NCI-H2196 (cell line): ENCODE data around the gene RAI14.

ENCODE experiments used
- DNase-seq: peaks from one replicate; lab custom pipeline; 2025; ENCODE audit not compliant: unreplicated experiment; lab: John Stamatoyannopoulos, UW

The RAI14 gene

DNA sequence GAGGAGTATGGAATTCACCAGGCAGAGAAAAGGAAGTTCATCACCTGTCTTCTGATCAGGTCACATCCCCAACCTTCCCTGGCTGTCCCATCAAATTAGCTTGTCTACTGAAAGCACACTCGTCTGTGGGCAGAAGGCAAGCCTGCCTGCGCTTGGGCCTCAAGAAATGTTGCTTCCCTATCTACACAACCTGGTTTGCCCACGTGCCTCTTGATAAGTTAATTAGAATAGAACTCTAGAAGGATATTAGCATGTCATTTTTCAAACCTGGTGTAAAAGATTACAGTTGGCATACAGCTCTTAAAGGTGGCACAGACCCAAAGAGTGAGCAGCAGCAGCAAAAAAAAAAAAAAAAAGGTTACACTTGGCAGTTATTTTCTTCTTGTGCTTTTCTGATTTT lies 188.0 kb downstream of the RAI14 start:
- DNase-seq, result peak; percentile 28

DNA sequence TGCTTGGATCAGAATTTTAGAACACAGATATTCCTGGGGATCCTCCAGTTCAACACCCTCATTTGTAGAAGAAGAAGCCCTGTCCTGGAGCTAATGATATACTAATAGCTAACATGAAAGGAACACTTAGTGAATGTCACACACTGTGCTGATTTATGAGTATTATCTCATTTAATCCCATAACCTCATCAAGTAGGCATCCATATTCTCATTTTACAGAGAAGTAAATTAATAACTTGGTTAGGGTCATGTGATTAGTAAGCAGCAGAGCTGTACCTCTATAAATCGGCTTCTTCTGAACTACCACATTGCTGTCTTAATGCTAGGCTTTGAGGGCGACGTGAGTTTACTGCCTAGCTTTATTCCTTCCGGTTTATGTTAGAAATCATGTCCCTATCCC lies 188.9 kb downstream of the RAI14 start:
- no peak for DNase-seq

DNA sequence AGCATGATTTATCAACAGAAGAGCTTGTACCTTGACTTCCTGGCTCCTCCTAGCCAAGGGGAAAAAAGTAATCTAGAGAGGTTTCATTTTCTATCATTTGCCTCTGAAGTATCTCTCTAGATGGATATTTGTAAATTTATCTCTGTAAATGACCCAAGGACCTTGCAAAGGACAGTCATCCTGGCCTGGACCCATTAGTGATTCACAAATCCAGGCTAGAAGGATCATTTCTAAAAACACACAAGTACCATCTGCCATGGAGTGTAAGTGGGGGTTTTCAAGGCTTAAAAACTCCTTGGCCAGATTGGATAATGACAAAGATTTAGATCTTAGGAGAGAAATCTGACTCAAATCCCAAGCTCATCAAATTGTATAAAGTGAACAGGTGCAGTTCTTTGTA lies 190.9 kb downstream of the RAI14 start:
- no peak for DNase-seq

- DNase-seq, result no peak
Measured at GRCh38 chr5:34847552-34847951, 191.4 kb downstream of the RAI14 start.

DNA sequence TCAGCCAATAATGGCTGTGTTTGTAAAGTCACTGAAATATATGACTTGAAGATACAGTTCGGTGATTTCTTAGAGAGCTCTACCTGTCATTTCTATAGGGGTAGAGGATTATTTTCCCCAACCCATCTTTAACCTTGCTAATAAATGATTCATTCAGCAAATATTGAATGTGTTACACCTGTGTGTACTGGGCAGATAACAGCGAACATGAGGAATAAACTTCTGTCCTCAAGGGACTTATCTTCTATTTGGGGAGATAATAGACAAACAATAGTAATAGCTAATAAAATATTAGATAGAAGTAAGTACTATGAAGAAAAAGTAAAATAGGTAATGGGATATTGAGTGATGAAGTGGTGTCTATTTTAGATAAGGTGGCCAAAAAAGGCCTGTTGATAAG lies 192.1 kb downstream of the RAI14 start:
- no peak for DNase-seq

- DNase-seq, result no peak
Measured at GRCh38 chr5:34849253-34849652, 193.1 kb downstream of the RAI14 start.

- peak; percentile 80 for DNase-seq
Measured at GRCh38 chr5:34854459-34855174, 198.5 kb downstream of the RAI14 start.

- no peak for DNase-seq
Measured at GRCh38 chr5:34857161-34857560, 201.0 kb downstream of the RAI14 start.

DNA sequence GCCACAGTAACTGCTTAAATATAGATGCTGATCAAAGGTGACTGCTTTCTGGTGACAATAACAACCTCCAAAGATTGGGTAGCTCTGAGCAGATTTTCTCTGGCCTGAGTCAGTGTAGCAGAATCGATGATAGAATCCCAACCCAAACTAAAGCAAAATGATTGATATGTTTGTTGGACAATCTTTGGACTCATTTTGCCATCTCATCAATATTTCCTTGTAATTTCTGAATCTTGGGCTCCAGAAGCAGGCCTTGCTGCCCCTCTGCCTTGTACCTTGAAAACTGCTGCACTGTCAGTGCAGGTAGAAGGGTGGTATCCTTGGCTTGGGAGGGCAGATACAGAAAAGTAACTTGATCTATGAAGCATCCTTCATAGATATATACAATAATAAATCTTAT lies 201.8 kb downstream of the RAI14 start:
- no peak for DNase-seq

GRCh38 chr5:34858790-34859189 lies 202.7 kb downstream of the RAI14 start:
- DNase-seq, result no peak

GRCh38 chr5:34859253-34859652 lies 203.1 kb downstream of the RAI14 start:
- no peak for DNase-seq

DNA sequence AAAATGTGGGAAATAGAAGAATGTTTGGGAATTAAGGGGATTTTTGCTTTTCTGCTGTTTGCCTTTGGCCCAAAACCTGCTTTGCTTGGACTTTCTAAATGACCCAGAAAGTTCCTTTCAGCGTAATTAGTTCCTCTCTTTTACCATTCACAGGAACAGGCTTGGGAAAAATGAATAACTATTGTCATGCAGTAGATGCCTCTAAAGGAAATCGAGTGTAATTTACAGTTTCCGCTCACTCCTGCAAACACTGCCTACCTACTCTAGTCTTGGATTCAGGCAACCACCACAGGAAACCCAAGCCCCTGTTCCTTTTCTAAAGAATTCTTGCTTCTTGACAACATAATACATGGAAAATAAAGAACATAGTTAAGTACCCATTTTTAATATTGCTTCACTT lies 207.8 kb downstream of the RAI14 start:
- no peak for DNase-seq

DNA sequence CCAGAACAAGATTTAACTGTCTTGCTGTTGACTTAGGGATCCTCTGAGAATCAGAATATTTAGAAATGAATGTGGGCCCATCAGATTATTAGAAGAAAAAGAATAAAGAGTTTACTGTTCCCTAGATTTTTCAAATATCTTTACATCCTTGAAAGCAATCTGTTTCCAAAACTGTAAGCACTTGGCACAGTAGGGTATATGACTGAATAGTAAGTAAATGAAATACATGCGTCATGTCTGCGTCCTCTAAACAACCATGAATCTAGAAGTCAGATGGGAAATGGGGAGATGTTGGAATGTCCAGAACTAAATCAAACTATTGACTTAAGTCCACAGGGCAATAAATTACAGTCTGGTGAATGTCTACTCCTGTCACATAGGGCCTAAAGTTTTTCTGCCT lies 209.0 kb downstream of the RAI14 start:
- DNase-seq, result no peak

- no peak for DNase-seq
Measured at GRCh38 chr5:34866989-34867471, 210.9 kb downstream of the RAI14 start.

DNA sequence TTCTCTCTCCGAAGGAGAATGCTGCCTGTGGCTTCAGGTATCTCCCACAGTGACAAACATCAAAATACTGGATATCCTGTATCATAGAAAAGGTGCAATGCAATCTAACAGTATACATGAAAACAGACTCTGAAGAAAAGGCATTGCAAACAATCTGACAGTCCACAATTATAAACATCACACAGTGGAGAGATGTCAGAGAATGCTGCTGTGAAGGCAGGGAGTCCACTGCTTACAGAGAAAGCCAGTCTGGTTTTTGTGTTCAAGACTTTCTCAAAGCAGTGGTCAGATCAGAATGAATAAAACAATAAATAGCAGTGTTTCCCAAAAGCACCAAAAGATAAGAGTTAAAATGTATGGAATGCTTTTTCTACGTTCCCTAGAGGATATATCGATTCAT lies 211.5 kb downstream of the RAI14 start:
- DNase-seq, result no peak

DNA sequence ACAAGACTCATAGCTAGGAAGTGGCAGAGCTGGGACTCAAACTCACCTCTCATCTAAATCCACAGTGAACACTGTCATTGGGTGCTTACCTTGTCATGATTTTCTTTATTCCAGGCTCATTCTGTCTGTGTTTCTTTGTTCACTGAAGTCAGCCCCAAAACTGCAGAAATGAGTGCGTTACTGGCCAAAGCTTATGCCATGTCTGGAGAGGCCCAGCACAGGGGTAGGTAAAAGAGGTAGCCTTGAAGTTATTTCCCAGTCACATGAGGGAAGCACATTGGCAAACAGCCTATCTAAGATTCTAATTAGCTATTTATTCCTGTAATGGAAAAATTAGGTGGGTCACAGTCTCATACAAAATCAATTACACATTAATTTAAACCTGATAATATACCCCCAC lies 212.7 kb downstream of the RAI14 start:
- no peak for DNase-seq

DNA sequence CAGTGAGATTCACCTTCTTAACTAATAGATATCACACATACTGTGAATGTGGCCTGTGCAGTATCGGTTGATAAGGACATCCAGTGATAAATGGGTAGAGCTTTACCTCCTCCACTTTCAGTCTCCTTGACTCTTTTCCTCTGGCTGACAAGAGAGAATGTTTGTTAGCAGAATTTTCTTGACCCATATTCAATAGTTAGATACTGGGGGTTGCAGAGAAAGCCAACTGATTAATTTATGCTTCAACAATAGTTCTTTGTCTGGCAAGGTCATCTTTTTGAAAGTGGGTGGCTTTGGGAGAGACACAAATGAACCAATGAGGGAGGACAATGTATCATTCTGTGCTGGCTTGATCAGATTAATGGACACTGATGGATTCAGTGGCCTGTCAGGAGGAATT lies 213.1 kb downstream of the RAI14 start:
- DNase-seq, result no peak

DNA sequence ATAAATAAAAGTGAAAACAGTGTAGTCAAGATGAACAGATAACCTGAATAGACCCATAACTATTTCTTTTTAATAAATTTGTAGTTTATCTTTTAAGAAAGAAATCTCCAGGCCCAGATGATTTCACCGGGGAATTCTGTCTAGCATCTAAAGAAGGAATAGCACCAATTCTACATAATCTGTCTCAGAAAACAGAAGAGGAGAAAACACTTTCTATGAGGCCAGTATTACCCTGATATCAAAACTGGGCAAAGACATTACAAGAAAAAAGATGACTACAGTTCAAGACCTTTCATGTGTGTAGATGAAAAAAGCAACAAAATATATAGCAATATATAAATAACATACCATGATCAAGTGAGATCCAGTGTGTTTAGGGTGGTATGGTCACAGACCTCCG lies 214.3 kb downstream of the RAI14 start:
- no peak for DNase-seq

DNA sequence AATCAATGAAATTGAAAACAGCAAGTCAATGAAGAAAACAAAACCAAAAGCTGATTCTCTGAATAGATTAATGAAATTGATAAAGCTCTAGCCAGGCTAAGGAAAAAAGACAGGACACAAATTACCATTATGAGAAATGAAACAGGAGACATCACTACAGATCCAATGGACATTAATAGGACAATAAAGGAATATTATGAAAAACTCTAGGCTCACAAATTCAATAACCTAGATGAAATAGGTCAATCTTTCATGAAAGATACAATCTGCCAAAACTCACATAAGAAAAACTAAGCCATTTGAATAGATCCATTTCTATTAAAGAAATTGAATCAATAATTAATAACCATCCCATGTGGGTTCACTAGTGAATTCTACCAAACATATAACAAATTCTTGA lies 220.1 kb downstream of the RAI14 start:
- no peak for DNase-seq

DNA sequence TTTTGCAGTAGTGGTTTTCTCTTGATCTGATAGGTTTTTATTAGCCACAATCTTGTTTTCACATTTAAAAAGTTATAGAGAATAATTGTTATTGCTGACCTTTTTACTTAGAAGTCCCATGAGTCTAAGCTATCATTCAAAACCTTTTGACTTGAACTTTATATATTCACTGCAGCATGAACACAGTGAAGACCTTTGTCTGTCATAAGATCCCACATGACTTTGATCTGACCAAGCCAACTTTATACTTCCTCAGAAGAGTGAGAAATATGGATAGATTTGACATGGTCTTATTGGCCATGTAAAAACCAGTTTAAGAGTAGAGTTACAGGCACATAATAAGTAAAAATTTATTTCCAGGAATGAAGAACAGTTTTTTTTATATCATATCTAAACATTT lies 225.1 kb downstream of the RAI14 start:
- no peak for DNase-seq
